GM18499 (cell line): Measurements from ENCODE around the gene FBXL13.
A peak's percentile ranks its signal among the peaks of the same experiment; 100 is the strongest.
"Not testable (repeated sequence)": the region's sequence is repeated elsewhere in the genome, so short reads cannot be mapped to it uniquely, and the experiment has no call there.

ENCODE experiments used
- ATAC-seq: cut with Tn5 transposase; IDR thresholded peaks from one replicate; pipeline ENCODE4 v1.9.1; 2021; ENCODE audit warnings: moderate number of reproducible peaks; ENCODE audit not compliant: insufficient read depth, unreplicated experiment

The FBXL13 gene

GRCh38 chr7:102836191-102836919, 238.2 kb downstream of the FBXL13 start:
- no peak for ATAC-seq

- peak; percentile 96 for ATAC-seq
Measured at GRCh38 chr7:102834999-102835398, 239.6 kb downstream of the FBXL13 start.

- no peak for ATAC-seq
Measured at GRCh38 chr7:102834466-102834865, 240.1 kb downstream of the FBXL13 start.

GRCh38 chr7:102833343-102833742, 241.3 kb downstream of the FBXL13 start:
- no peak for ATAC-seq

GRCh38 chr7:102832674-102833073, 241.9 kb downstream of the FBXL13 start:
- no peak for ATAC-seq

GRCh38 chr7:102830197-102830596, 244.4 kb downstream of the FBXL13 start:
- no peak for ATAC-seq

GRCh38 chr7:102829075-102829474, 245.5 kb downstream of the FBXL13 start:
- no peak for ATAC-seq

- no peak for ATAC-seq
Measured at GRCh38 chr7:102828286-102828685, 246.3 kb downstream of the FBXL13 start.

GRCh38 chr7:102823390-102824119, 251.0 kb downstream of the FBXL13 start:
- no peak for ATAC-seq

- ATAC-seq: no peak
Measured at GRCh38 chr7:102821994-102822747, 252.4 kb downstream of the FBXL13 start.

- ATAC-seq: no peak
Measured at GRCh38 chr7:102819151-102819550, 255.4 kb downstream of the FBXL13 start.

GRCh38 chr7:102817616-102818573, 256.7 kb downstream of the FBXL13 start:
- no peak for ATAC-seq

- ATAC-seq: no peak
Measured at GRCh38 chr7:102814025-102814471, 260.5 kb downstream of the FBXL13 start.

- no peak for ATAC-seq
Measured at GRCh38 chr7:102813191-102814024, 261.2 kb downstream of the FBXL13 start.

- ATAC-seq: no peak
Measured at GRCh38 chr7:102811942-102812678, 262.5 kb downstream of the FBXL13 start.

- no peak for ATAC-seq
Measured at GRCh38 chr7:102810916-102811315, 263.7 kb downstream of the FBXL13 start.

- no peak for ATAC-seq
Measured at GRCh38 chr7:102806613-102807012, 268.0 kb downstream of the FBXL13 start.

GRCh38 chr7:102795987-102796595, 278.5 kb downstream of the FBXL13 start:
- not testable (repeated sequence) for ATAC-seq
